GM21360 (cell line): ENCODE measurements around the gene CKLF.

ENCODE experiments used
- ATAC-seq: cut with Tn5 transposase; IDR thresholded peaks from one replicate; pipeline ENCODE4 v1.9.1; 2021; ENCODE audit warnings: mild to moderate bottlenecking, moderate library complexity; ENCODE audit not compliant: unreplicated experiment

CKLF gene

GRCh38 chr16:66614161-66614802 lies 61.9 kb downstream of the CKLF start:
- no peak for ATAC-seq
